C4-2B (cell line): ENCODE measurements around the gene BTN3A1.

Experiments used
- H3K27ac ChIP-seq: fragments of 450-650 bp; 2 replicates; pipeline ENCODE4 v1.5.1; 2017
- ZFX ChIP-seq: fragments of 450-650 bp; IDR thresholded peaks from 2 replicates; pipeline ENCODE4 v1.6.1; 2017
- TF ChIP-seq, protein P1 (sequence below): fragments of 450-650 bp; conservative IDR thresholded peaks from 2 replicates; pipeline ENCODE4 v1.5.1; 2017; ENCODE audit warnings: mild to moderate bottlenecking

Gene BTN3A1

GRCh38 chr6:26380256-26380655 is 21.8 kb upstream of the BTN3A1 start:
- TF ChIP-seq, protein P1, sequence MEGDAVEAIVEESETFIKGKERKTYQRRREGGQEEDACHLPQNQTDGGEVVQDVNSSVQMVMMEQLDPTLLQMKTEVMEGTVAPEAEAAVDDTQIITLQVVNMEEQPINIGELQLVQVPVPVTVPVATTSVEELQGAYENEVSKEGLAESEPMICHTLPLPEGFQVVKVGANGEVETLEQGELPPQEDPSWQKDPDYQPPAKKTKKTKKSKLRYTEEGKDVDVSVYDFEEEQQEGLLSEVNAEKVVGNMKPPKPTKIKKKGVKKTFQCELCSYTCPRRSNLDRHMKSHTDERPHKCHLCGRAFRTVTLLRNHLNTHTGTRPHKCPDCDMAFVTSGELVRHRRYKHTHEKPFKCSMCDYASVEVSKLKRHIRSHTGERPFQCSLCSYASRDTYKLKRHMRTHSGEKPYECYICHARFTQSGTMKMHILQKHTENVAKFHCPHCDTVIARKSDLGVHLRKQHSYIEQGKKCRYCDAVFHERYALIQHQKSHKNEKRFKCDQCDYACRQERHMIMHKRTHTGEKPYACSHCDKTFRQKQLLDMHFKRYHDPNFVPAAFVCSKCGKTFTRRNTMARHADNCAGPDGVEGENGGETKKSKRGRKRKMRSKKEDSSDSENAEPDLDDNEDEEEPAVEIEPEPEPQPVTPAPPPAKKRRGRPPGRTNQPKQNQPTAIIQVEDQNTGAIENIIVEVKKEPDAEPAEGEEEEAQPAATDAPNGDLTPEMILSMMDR, result no peak
- TF ChIP-seq ZFX, result no peak
- no peak overlapping the region for H3K27ac ChIP-seq

DNA sequence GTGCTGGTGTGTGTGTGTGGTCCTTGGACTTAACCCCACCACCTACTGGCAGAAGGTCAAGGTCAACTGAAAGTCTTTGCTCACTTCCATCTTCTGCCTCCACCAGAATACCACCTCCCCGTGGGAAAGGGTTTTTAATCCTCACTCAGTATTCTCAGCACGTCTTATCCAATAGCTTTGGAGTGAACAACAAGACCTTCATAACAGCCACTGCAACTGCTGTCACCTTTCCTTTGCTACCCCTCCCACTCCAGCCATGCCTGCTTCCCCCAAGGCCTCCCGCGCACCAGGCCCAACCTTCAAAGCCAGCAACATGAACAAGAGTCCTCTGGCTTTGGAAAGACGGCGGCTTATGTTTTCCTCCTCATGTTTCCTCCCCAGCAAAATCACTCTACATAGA is 20.0 kb upstream of the BTN3A1 start:
- no peak for TF ChIP-seq ZFX
- TF ChIP-seq, protein P1, result no peak
- no peak overlapping the region for H3K27ac ChIP-seq

DNA sequence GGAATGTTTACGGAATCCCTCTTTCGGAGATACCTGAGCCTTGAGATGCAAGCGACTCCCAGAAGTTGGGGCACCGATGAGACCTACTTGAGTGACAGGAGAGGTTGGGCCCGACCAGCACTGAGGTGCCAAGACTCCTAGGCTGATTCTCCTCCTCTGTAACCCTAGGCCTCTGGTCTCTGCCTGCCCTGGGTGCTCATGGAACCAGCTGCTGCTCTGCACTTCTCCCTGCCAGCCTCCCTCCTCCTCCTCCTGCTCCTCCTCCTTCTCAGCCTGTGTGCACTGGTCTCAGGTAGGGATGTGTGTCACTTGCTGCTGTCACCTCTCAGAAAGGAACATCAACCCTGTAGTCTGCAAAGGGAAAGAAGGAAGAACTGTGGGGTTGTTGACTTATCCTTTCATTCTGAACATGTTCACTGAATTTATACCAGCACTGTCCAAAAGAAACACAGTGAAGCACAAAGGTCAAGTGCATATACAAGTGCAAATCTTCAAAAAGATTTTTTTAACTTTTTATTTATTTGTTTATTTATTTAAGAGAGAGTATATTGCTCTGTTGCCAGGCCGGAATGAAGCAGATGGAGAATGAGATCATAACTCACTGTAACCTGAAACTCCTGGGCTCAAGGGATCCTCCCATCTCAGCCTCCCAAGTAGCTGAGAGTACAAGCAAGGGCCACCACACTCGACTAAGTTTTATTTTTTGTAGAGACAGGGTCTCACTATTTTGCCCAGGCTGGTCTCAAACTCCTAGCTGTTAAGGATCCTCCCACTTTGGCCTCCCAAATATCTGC is 18.3 kb upstream of the BTN3A1 start:
- H3K27ac ChIP-seq, result peak overlapping the region; percentile 68
- 0 out of 2 replicates have a peak, but pooled peaks have one; percentile 12 for TF ChIP-seq ZFX
- TF ChIP-seq, protein P1, result no peak

- TF ChIP-seq ZFX, result no peak
- TF ChIP-seq, protein P1, result no peak
- H3K27ac ChIP-seq, result no peak overlapping the region
These were observed 16.3 kb upstream of the BTN3A1 start for GRCh38 chr6:26385734-26386125.

GRCh38 chr6:26387565-26387964 is 14.5 kb upstream of the BTN3A1 start:
- TF ChIP-seq, protein P1, result no peak
- TF ChIP-seq ZFX, result no peak
- H3K27ac ChIP-seq, result no peak overlapping the region

- no peak overlapping the region for H3K27ac ChIP-seq
- no peak for TF ChIP-seq ZFX
- TF ChIP-seq, protein P1, result no peak
These were observed 14.1 kb upstream of the BTN3A1 start for GRCh38 chr6:26388014-26388413.

DNA sequence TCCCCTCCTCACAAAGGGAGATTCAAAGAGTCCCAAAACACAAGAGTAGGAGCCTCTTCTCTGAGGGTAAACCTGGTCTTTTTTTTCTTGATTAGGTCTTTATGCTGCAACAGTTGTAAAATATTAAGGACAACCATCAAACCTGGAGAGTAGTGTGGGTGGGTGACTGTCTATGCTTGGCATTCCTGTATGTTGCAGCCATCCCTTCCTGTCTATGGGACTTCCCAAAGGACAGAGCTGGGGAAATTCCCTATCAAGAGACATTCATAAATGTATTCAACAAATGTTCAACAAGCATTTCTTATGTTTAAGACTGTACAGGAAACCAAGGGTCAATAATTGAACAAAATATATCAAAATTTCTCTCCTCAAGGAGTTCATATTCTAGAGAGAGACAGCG is 13.6 kb upstream of the BTN3A1 start:
- TF ChIP-seq ZFX, result no peak
- TF ChIP-seq, protein P1, result no peak
- H3K27ac ChIP-seq, result no peak overlapping the region
